Omental fat pad (tissue), 4 donors: Measurements from ENCODE around the gene ZMYND12. TPM values are rescaled to one million over a fixed set of nuclear protein-coding genes. Genes with fewer than 3 reads are reported as not detected.

Source experiments
- ATAC-seq: fragments of 150-250 bp; one replicate; pipeline ENCODE4 v1.9.1; 2016; ENCODE audit warnings: mild to moderate bottlenecking, moderate library complexity; ENCODE audit not compliant: low FRiP score
- DNase-seq: peaks from one replicate; pipeline ENCODE4 v3.0.0-alpha.2; 2019; ENCODE audit warnings: low spot score
- CTCF ChIP-seq, 3 donors: fragments of 450-650 bp; IDR thresholded peaks; one replicate each; pipeline ENCODE4 v1.5.1; 2016 to 2017; ENCODE audit warnings: antibody characterized with exemption in 3 of 3, mild to moderate bottlenecking in 3 of 3, moderate library complexity in 2 of 3
- total RNA-seq, 4 donors: library from RNA; depleted of rRNA; stranded (reverse); fragments of >200 nt; gene quantifications; one replicate each; pipeline ENCODE4 v1.1.0, GENCODE V29; 2016

ZMYND12 gene
- total RNA-seq, 4 donors from 2014 or later, result 0.82 to 2.2 (median 1.7) TPM

GRCh38 chr1:42442662-42443061 lies 13.2 kb downstream of the ZMYND12 start:
- TF ChIP-seq CTCF (IDR thresholded peaks at IDR 0.05), result no peak
- DNase-seq (no peak), ATAC-seq (no peak)

- no peak for ATAC-seq
- TF ChIP-seq CTCF (IDR thresholded peaks at IDR 0.05), result no peak
- no peak for DNase-seq
Measured at GRCh38 chr1:42439940-42440339, 15.9 kb downstream of the ZMYND12 start.

DNA sequence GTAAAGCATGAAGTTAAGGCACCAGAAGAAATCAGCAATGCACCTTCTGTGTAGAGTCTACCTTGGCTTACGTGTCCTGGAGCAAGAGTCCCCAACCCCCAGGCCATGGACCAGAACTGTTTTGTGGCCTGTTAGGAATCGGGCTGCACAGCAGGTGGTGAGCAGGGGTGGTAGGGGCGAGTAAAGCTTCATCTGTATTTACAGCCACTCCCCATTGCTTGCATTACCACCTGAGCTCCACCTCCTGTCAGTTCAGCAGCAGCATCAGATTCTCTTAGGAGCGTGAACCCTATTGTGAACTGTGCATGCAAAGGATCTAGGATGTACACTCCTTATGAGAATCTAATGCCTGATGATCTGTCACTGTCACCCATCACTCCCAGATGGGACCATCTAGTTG lies 21.5 kb downstream of the ZMYND12 start:
- no peak for ATAC-seq
- no peak for TF ChIP-seq CTCF (IDR thresholded peaks at IDR 0.05)
- DNase-seq, result no peak

GRCh38 chr1:42433369-42433768 lies 22.5 kb downstream of the ZMYND12 start:
- no peak for TF ChIP-seq CTCF (IDR thresholded peaks at IDR 0.05)
- no peak for ATAC-seq
- no peak for DNase-seq

- no peak for TF ChIP-seq CTCF (IDR thresholded peaks at IDR 0.05)
- ATAC-seq (no peak), DNase-seq (no peak)
Measured at GRCh38 chr1:42432714-42433113, 23.1 kb downstream of the ZMYND12 start.

- no peak for TF ChIP-seq CTCF (IDR thresholded peaks at IDR 0.05)
- DNase-seq (no peak), ATAC-seq (no peak)
Measured at GRCh38 chr1:42431514-42431913, 24.3 kb downstream of the ZMYND12 start.

GRCh38 chr1:42430286-42431135 lies 25.3 kb downstream of the ZMYND12 start:
- DNase-seq (no peak), ATAC-seq (no peak)
- no peak for TF ChIP-seq CTCF (IDR thresholded peaks at IDR 0.05)
